Caco-2 (cell line): Measurements from ENCODE around the gene MACO1. TPM values are rescaled to one million over a fixed set of nuclear protein-coding genes. Genes with fewer than 3 reads are reported as not detected.

Experiments used
- BruUV-seq: library from RNA; stranded (reverse); fragments of 400-500 nt; replicated peaks from 2 replicates; lab custom pipeline; 2021; lab: Mats Ljungman, UMichigan
- CTCF ChIA-PET: fragments of 300-600 bp; sonication (Branson Sonifier 250); formaldehyde crosslinking; loops from one replicate; lab custom pipeline; 2022; ENCODE audit warnings: antibody characterized with exemption; lab: Charles Lee
- POLR2A ChIA-PET: fragments of 300-600 bp; sonication (Branson Sonifier 250); formaldehyde crosslinking; loops from one replicate; lab custom pipeline; 2022; ENCODE audit warnings: antibody characterized with exemption; lab: Charles Lee
- DNase-seq, 2 experiments: peaks; one replicate each; pipeline versions ENCODE4 v3.0.0 to v3.0.0-alpha.2; 2020 to 2022
- H3K27me3 ChIP-seq: replicated peaks from 2 replicates; pipeline ENCODE4 v1.6.0; 2011; ENCODE audit warnings: low read length; ENCODE audit not compliant: control insufficient read depth, insufficient read depth
- H3K36me3 ChIP-seq: 2 replicates; pipeline ENCODE4 v1.5.1; 2011; ENCODE audit warnings: low read length; ENCODE audit not compliant: control insufficient read depth, insufficient read depth
- H3K4me1 ChIP-seq: fragments of 250-450 bp; sonication (Bioruptor Pico); 2 replicates; pipeline ENCODE4 v1.5.1; 2020; ENCODE audit warnings: mild to moderate bottlenecking
- H3K4me3 ChIP-seq: 2 replicates; pipeline ENCODE4 v1.5.1; 2011; ENCODE audit warnings: low read depth, mild to moderate bottlenecking, control low read depth, low read length
- H3K9me3 ChIP-seq: fragments of 250-450 bp; sonication (Bioruptor Pico); 2 replicates; pipeline ENCODE4 v1.5.1; 2020; ENCODE audit warnings: mild to moderate bottlenecking, moderate library complexity
- H3K27ac Mint-ChIP-seq: one replicate; pipeline ENCODE4 v1.8.0; 2022; ENCODE audit warnings: mixed read lengths; ENCODE audit not compliant: unreplicated experiment
- H3K27me3 Mint-ChIP-seq: one replicate; pipeline ENCODE4 v1.8.0; 2022; ENCODE audit warnings: mixed read lengths; ENCODE audit not compliant: insufficient read depth, unreplicated experiment
- H3K36me3 Mint-ChIP-seq: one replicate; pipeline ENCODE4 v1.8.0; 2022; ENCODE audit warnings: mild to moderate bottlenecking, mixed read lengths; ENCODE audit not compliant: insufficient read depth, unreplicated experiment
- H3K4me1 Mint-ChIP-seq: one replicate; pipeline ENCODE4 v1.8.0; 2022; ENCODE audit warnings: low read depth, mixed read lengths; ENCODE audit not compliant: unreplicated experiment
- H3K4me3 Mint-ChIP-seq: one replicate; pipeline ENCODE4 v1.8.0; 2022; ENCODE audit warnings: mild to moderate bottlenecking, moderate library complexity, mixed read lengths; ENCODE audit not compliant: unreplicated experiment
- H3K9me3 Mint-ChIP-seq: one replicate; pipeline ENCODE4 v1.8.0; 2022; ENCODE audit warnings: mixed read lengths; ENCODE audit not compliant: unreplicated experiment
- intact Hi-C: fragments of 100-400 bp; cut with micrococcal nuclease; formaldehyde crosslinking; loops from one replicate; pipeline ENCODE4 v1.10.0; 2022; ENCODE audit not compliant: unreplicated experiment
- total RNA-seq: library from RNA; stranded (reverse); gene quantifications from 2 replicates; pipeline ENCODE4 v1.2.3, GENCODE V29; 2022
- TF ChIP-seq, protein P1 (sequence below), 2 experiments: fragments of 200-600 bp in 1 of 2; IDR thresholded peaks; 1 replicate in 1 of 2; 2 replicates in 1 of 2; pipeline versions ENCODE4 v1.5.1 to v1.8.0; 2011 to 2022; ENCODE audit warnings: antibody characterized with exemption in 1 of 2, control low read depth in 1 of 2, inconsistent platforms in 1 of 2, low read depth in 1 of 2, low read length in 1 of 2, mild to moderate bottlenecking in 1 of 2, moderate library complexity in 1 of 2; ENCODE audit not compliant: insufficient read depth in 1 of 2, severe bottlenecking in 1 of 2, unreplicated experiment in 1 of 2

MACO1 gene
- total RNA-seq, 1 experiment from 2014 or later = 16.8 TPM

DNA sequence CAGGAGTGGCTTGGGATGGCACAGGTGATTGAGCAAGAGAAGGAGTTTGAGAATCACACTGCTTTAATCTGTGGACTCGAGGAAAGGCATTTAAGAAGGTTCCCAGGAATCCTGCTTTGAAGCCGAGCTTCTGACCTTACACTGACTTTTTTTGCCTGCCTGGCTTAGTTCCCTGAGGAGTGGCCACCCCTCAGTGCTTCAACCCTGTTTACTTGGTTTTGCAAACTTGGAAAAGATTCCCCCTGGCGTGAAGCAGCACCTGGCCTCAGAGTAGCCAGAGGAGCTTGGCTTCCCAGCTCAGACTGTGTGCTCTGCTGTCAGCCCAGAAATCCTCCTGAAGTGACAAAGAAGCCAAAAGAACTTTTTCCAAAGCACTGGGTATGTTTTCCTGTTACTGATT lies 64.3 kb downstream of the MACO1 start:
- H3K4me3 ChIP-seq = no peak overlapping the region
- Mint-ChIP-seq H3K4me1 (no peaks in the 10 kb centered on the region), H3K36me3 (peaks cover 14% of the 10 kb centered on the region), H3K9me3 (no peaks in the 10 kb centered on the region), H3K27ac (no peak overlapping the region), H3K27me3 (no peaks in the 10 kb centered on the region), H3K4me3 (no peak overlapping the region)
- ChIA-PET CTCF (interaction anchor here (0.6 to 1.0 kb wide), 2 partner anchors 16 to 323 kb away, joined by 3 read pairs; no protein-coding TSS in a partner anchor), POLR2A (no interaction called here)
- no TSS peak for BruUV-seq
- no peak for DNase-seq
- no peaks in the 10 kb centered on the region for H3K27me3 ChIP-seq
- TF ChIP-seq, protein P1, sequence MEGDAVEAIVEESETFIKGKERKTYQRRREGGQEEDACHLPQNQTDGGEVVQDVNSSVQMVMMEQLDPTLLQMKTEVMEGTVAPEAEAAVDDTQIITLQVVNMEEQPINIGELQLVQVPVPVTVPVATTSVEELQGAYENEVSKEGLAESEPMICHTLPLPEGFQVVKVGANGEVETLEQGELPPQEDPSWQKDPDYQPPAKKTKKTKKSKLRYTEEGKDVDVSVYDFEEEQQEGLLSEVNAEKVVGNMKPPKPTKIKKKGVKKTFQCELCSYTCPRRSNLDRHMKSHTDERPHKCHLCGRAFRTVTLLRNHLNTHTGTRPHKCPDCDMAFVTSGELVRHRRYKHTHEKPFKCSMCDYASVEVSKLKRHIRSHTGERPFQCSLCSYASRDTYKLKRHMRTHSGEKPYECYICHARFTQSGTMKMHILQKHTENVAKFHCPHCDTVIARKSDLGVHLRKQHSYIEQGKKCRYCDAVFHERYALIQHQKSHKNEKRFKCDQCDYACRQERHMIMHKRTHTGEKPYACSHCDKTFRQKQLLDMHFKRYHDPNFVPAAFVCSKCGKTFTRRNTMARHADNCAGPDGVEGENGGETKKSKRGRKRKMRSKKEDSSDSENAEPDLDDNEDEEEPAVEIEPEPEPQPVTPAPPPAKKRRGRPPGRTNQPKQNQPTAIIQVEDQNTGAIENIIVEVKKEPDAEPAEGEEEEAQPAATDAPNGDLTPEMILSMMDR (IDR thresholded peaks at IDR 0.05; ENCODE audit: insufficient read depth in 1 of 2, low read depth in 1 of 2, low read length in 1 of 2, severe bottlenecking in 1 of 2, unreplicated experiment in 1 of 2) = no peak
- no peaks in the 10 kb centered on the region for H3K4me1 ChIP-seq
- no peaks in the 10 kb centered on the region; the same call in 1 of the 2 replicates for H3K36me3 ChIP-seq
- intact Hi-C loops = no loop called here
- H3K9me3 ChIP-seq = no peaks in the 10 kb centered on the region

DNA sequence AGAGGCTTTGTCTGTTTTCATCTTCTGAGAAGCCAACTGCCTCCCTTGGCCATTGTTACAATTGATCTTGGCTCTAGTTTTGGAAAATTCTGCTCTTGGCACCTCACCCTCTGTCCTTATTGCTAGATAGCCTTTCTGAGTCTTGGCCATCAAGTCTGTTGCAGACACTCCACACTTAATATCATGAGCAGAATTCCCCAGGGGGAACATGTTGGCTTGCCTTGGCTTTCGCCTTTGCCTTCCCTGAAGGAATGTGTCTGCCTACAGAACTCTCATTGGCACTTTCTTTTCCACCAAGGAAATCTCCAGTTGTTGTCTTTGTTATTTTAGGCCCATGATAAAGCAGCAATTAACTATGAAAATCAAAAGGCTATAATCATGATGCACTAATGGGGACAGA lies 70.0 kb downstream of the MACO1 start:
- Mint-ChIP-seq H3K4me3 (peak overlapping the region; percentile 8), H3K27me3 (no peaks in the 10 kb centered on the region), H3K27ac (peak overlapping the region; percentile 39), H3K4me1 (peaks cover 16% of the 10 kb centered on the region), H3K9me3 (no peaks in the 10 kb centered on the region), H3K36me3 (no peaks in the 10 kb centered on the region)
- Histone ChIP-seq H3K36me3 (no peaks in the 10 kb centered on the region; the same call in 1 of the 2 replicates), H3K4me3 (no peak overlapping the region), H3K27me3 (no peaks in the 10 kb centered on the region), H3K9me3 (no peaks in the 10 kb centered on the region), H3K4me1 (peaks cover 14% of the 10 kb centered on the region)
- intact Hi-C loops = loop anchor here (1.0 to 10.0 kb wide), 2 partner anchors 24 to 66 kb away; partner anchors contain the start of gene MACO1
- no peak for DNase-seq
- ChIA-PET POLR2A (no interaction called here), CTCF (interaction anchor here (0.8 to 0.9 kb wide), 2 partner anchors 9 to 17 kb away, joined by 3 read pairs; no protein-coding TSS in a partner anchor)
- TF ChIP-seq, protein P1 (IDR thresholded peaks at IDR 0.05; ENCODE audit: insufficient read depth in 1 of 2, low read depth in 1 of 2, low read length in 1 of 2, severe bottlenecking in 1 of 2, unreplicated experiment in 1 of 2) = no peak
- BruUV-seq = no TSS peak

DNA sequence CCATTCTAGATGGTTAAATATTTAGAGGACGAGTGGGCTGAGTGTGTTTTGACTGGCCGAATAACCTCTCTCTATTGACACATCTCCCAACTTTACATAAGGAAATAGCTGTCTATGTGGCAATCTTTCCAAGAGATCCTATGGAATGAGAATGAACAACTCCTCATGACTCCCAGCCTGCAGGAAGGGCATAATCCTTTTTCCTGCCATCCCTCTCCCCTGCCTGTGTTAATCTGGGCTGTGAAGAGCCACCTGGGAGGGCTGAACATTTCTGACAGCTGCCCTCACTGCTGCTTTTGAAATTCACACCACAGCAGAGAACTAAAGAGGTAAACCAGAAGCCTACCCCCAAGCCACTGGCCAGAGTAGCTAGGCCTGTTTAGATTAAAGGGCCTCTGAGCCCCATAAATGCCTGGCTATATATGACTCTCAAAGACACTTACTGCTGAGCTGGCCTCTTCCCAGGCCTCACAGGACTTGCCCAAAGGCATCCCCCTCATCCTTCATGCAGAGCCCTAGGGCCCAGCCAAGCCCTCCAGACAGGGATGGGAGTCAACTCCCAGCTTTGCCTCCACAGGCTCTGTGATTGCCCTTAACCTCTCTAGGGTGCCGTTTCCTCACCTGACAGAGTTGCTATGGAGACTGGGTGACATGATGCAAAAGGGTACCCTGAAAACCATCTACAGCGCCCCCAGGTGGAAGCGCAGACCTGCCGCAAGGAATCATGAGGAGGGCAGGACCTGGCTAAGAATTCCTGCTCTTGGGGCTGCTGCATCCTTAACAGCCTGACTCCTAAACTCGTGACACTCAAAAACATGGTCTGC lies 70.8 kb downstream of the MACO1 start:
- no peaks in the 10 kb centered on the region for H3K9me3 ChIP-seq
- DNase-seq = peak; percentile 51 to 58
- H3K36me3 Mint-ChIP-seq = no peaks in the 10 kb centered on the region
- peak overlapping the region; percentile 39 for H3K27ac Mint-ChIP-seq
- H3K4me3 Mint-ChIP-seq = peak overlapping the region; percentile 8
- ChIA-PET CTCF (interaction anchor here (0.8 to 0.9 kb wide), 2 partner anchors 10 to 16 kb away, joined by 3 read pairs; no protein-coding TSS in a partner anchor), POLR2A (interaction anchor here (0.6 kb wide), 1 partner anchor 496 kb away, joined by 3 read pairs; the partner anchor contains the start of gene PAFAH2)
- H3K27me3 Mint-ChIP-seq = no peaks in the 10 kb centered on the region
- no peaks in the 10 kb centered on the region; the same call in 1 of the 2 replicates for H3K36me3 ChIP-seq
- peaks cover 19% of the 10 kb centered on the region for H3K4me1 ChIP-seq
- no peaks in the 10 kb centered on the region for H3K9me3 Mint-ChIP-seq
- BruUV-seq = no TSS peak
- intact Hi-C loops = loop anchor here (1.0 to 10.0 kb wide), 2 partner anchors 25 to 67 kb away; partner anchors contain the start of gene MACO1
- no peak overlapping the region for H3K4me3 ChIP-seq
- peaks cover 16% of the 10 kb centered on the region for H3K4me1 Mint-ChIP-seq
- H3K27me3 ChIP-seq = no peaks in the 10 kb centered on the region
- TF ChIP-seq, protein P1 (IDR thresholded peaks at IDR 0.05; ENCODE audit: insufficient read depth in 1 of 2, low read depth in 1 of 2, low read length in 1 of 2, severe bottlenecking in 1 of 2, unreplicated experiment in 1 of 2) = peak; percentile 18 to 22
